AG08395 (cell line): ENCODE data around the gene ADAM10.
"Not testable (repeated sequence)": the region's sequence is repeated elsewhere in the genome, so short reads cannot be mapped to it uniquely, and the experiment has no call there.

Source experiments
- DNase-seq: peaks from one replicate; pipeline ENCODE4 v3.0.0; 2012; ENCODE audit warnings: mixed read lengths, low spot score

The ADAM10 gene

GRCh38 chr15:58749532-58750337 is at the start of gene ADAM10:
ADAM10 (minus strand) TSS chr15:58749707; CDS start chr15:58749534, 173 bp downstream.
- peak; percentile 100 for DNase-seq

GRCh38 chr15:58797505-58797904 is 48.0 kb upstream of the ADAM10 start:
- DNase-seq, result no peak

DNA sequence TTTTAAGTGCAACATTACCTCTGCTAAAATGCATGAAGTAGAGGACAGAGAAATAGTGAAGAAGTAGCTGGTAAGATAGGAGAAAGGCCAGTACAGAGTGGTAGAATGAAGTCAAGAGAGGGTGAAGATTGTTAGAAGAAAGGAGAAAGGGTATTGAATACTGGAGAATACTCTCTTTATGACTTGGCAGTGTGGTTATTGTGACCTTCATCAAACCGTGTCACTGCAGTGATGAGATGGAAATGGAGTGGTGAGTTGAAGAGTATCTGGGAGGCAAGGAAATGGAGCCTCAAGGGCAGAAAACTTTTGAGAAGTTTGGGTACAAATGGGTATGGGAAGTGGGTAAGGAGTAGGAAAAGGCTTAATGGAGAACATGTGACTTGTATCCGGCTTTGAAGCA is 46.3 kb upstream of the ADAM10 start:
- DNase-seq, result no peak

DNA sequence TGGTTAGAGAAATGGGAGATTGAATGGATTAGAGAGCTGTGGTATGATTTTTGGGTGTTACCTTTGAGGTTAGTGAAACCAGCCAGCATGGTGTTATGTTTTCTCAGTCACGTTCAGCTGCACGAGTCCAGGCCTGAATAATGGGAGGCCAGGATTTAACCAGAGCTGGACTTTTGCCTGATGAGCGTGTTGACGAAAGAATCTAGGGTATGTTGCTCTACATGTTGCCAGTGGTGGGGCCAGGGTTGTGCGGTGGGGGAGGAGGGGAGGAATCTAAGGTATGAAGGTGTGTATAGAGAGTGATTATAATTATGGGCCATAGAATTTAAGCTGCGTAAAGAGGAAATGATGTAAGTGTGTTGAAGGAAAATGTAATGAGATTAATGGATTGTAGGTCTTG is 44.4 kb upstream of the ADAM10 start:
- DNase-seq, result no peak

DNA sequence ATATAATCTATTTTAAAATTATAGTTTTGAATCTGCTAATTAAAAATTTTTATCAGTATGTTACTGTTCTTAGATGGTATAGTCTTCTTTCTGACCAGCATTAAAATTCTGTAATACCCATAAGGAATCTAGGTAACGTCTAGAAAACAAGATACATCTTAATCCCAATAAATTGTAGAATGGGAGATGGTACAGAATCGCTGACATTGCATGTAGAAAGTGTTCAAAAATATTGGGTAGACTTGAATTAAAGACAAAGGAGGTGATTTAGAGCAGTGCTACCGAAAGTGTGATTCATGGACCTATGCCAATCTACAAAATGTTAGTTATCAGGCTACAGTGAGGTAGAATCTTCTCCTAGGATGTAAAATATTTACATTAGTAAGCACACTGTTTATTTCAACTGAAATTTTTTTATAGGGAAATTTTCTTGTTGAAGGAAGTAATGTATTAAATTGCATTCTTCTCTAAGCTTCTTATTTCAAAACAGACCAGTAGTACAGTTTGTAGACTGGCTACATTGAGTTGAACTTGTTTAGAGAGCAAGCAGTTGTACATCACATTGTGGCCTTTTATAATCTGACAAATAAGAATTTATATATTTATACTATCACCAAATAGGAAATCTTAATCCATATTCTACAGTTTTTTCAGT is 38.7 kb upstream of the ADAM10 start:
- no peak for DNase-seq

GRCh38 chr15:58785355-58785754 is 35.8 kb upstream of the ADAM10 start:
- DNase-seq, result no peak

GRCh38 chr15:58779554-58779953 is 30.0 kb upstream of the ADAM10 start:
- no peak for DNase-seq

DNA sequence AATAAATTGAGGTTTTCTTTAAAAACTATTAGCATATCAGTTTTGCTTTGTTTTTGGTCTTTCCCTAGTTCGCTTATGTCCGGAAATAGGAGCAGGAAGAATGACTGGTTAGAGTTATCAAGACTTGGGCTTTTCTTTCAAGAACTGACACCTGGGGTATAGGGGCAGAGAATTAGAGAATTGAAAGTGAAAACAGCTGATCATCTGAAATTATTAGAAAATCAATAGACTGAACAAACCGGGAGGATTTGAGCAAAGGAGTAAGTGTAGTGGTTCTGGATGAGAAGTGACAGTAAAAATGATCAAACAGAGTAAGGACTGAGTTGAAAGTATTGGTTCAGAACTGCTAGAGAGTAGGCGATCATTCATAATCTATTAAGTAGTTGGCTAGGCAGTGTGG is 27.6 kb upstream of the ADAM10 start:
- no peak for DNase-seq

GRCh38 chr15:58775402-58775801 is 25.9 kb upstream of the ADAM10 start:
- no peak for DNase-seq

- no peak for DNase-seq
Observed at GRCh38 chr15:58773024-58773423, 23.5 kb upstream of the ADAM10 start.

- DNase-seq, result no peak
Observed at GRCh38 chr15:58771621-58772250, 22.2 kb upstream of the ADAM10 start.

DNA sequence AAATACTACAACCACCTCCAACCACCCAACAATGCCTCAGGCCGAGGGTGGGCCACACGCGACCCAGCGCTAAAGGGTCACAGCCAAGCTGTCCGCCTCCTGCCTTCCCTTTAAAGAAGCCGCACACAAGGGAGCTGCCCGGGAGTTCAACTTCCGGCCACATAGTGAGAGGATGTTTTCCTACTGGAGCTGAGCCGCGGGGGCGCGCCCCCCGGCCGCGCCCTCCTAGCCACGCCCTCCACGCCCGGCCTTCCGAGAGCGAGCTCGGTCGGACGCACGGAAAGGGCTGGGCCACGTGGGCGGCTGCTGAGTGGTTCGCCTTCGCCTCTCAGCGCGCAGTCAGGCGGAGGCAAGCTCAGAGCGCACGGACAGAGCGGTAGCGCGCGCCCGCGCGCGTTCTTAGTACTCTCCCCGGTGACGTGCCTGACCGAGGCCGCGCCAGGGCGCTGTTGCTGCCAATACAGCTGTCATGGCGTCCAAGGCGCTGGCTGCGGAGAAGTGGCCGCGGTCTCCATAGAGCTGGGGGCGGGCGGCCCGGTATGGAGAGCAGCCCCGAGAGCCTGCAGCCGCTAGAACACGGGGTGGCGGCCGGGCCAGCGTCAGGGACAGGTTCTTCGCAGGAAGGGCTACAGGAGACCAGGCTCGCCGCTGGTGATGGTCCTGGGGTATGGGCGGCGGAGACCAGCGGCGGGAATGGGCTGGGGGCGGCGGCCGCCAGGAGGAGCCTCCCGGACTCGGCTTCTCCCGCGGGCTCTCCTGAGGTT is 21.5 kb upstream of the ADAM10 start, which contains the start of gene MINDY2:
MINDY2 (plus strand) TSS at position 446 of the 764 bp plus-strand sequence; CDS start at position 540, 94 bp downstream.
- peak; percentile 96 for DNase-seq

GRCh38 chr15:58770519-58770856 is 21.0 kb upstream of the ADAM10 start:
- DNase-seq, result peak; percentile 68

DNA sequence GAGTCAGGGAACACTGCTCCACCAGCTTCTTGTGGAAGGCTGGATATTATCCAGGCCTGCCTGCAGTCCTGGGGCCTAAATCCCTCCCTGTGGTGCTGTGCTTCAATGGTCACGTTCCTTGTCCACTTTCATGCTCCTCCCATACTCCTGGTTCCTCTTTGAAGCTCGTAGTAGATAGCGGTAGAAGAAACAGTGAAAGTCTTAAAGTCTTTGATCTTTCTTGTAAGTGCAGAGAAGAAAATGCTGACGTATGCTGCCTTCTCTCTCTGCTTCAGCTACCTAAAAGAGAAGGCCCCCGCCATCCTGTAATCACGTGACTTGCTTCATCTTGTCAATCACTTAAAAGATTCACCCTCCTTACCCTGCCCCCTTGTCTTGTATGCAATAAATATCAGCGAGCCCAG is 19.1 kb upstream of the ADAM10 start:
- not testable (repeated sequence) for DNase-seq

GRCh38 chr15:58766290-58766689 is 16.8 kb upstream of the ADAM10 start:
- DNase-seq, result no peak

DNA sequence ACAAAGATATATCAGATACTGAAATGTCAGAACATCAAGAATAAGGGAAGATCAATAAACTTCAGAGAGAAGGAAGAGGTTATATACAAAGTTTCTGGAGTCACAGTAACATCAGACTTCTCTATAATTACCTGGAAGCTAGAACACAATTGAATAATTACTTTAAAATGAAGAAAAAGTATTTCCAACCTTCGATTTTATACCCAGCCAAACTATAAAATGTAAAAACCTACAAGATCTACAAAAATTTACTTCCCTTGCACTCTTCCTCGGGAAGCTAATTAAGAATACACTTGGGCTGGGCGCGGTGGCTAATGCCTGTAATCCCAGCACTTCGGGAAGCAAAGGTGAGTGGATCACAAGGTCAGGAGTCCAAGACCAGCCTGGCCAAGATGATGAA is 15.0 kb upstream of the ADAM10 start:
- DNase-seq, result no peak

GRCh38 chr15:58762731-58763130 is 13.2 kb upstream of the ADAM10 start:
- no peak for DNase-seq

DNA sequence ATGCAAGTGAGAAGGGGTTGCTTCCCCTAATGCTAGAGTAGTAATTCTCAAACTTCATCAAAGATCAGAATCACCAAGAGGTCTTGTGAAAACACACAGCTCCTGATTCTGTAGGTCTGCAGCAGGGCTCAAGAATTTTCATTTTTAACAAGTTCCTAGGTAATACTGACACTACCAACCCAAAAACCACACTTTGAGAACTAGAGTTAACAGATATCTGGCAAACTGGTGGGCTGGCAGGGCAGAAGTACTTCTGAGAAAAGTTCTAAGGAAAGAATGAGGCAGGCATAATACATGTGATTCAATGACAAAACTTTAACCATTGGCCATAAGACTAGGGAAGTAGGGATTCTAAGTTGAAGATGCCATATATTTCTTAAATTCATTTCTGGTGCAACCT is 12.8 kb upstream of the ADAM10 start:
- no peak for DNase-seq

- no peak for DNase-seq
Observed at GRCh38 chr15:58761010-58761388, 11.5 kb upstream of the ADAM10 start.

DNA sequence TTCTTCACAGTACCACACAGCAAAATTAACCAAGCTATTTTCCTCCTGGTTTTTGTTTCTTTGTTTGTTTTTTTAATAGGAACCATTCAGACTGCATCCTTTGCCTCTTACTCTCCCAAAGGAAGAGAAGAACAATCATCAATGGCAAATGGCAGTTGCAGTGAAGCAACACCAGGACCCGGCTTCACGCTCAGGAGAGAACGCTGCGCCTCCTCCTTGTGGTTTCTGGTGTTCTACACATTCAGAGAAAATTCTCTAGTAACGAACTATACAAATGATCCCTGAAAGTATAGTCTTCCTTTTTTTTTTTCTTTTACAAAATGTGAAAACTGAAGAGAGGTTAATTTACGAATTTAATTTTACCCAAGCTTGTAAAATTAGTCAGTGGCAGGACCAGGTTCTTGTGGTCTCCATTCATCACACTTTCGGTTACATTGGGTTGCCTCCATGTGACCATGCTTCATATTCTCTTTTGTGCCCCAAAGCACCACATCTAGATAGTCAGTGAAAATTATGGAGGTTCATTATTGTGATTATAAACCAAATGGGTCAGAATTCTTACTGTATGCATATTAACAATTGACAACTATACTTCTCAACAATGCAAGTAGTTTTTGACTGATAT is 11.0 kb upstream of the ADAM10 start:
- no peak for DNase-seq

- DNase-seq, result peak; percentile 48
Observed at GRCh38 chr15:58758141-58758540, 8.6 kb upstream of the ADAM10 start.

DNA sequence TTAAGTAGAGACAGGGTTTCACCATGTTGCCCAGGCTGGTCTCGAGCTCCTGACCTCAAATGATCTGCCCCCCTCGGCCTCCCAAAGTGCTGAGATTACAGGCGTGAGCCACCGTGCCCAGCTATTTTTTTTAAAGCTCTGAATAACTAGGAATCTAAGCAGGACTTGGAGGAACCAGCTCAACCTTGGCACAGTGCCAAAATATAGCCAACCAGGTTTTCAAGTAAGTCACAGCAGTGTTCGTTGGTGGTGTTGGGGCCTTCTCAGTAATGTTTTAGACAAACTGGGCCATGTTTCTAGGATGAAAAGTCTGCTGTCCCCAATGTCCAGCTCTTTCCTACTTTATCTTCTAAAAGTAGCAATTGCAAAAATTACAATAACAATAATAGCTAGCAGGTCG is 6.4 kb upstream of the ADAM10 start:
- no peak for DNase-seq
